H1 (cell line): ENCODE results near the gene RASD1. TPM values are rescaled to one million over a fixed set of nuclear protein-coding genes. Genes with fewer than 3 reads are reported as not detected.

Source experiments
- KDM5A ChIP-seq: fragments of 200-600 bp; IDR thresholded peaks from 2 replicates; pipeline ENCODE4 v1.7.1; 2012; ENCODE audit warnings: mild to moderate bottlenecking, low read length, inconsistent platforms, mixed read lengths
- NANOG ChIP-seq: IDR thresholded peaks from 2 replicates; pipeline ENCODE4 v1.6.1; 2011; ENCODE audit warnings: low read length, low read depth, mild to moderate bottlenecking, inconsistent platforms; ENCODE audit not compliant: insufficient read depth, poor library complexity, severe bottlenecking
- polyA plus RNA-seq, 7 experiments: library from polyadenylated mRNA; depleted of rRNA in 3 of 7; stranded (reverse) in 5 of 7; unstranded in 2 of 7; fragments of >200 nt in 5 of 7; fragments of 200-250 nt in 2 of 7; gene quantifications; 1 replicate in 5 of 7; 2 replicates in 1 of 7; 4 replicates in 1 of 7; pipeline versions ENCODE4 v1.2.1 to v1.2.3, GENCODE V29; 2011 to 2013; ENCODE audit warnings: missing spikeins in 2 of 7, mixed read lengths in 2 of 7
- total RNA-seq: library from RNA; stranded (reverse); fragmentation: NEBNext Ultra II Directional; extraction: Animal tissue kit (Norgen Biotek cat#: 25700); gene quantifications from 2 replicates; pipeline ENCODE4 v1.2.1, GENCODE V29; 2021

The RASD1 gene
- total and polyA plus RNA-seq, 2 of the 8 experiments (the other 6 are each of a cell fraction or from before 2014, with no cell fraction given) = 2.3 to 2.6 TPM

DNA sequence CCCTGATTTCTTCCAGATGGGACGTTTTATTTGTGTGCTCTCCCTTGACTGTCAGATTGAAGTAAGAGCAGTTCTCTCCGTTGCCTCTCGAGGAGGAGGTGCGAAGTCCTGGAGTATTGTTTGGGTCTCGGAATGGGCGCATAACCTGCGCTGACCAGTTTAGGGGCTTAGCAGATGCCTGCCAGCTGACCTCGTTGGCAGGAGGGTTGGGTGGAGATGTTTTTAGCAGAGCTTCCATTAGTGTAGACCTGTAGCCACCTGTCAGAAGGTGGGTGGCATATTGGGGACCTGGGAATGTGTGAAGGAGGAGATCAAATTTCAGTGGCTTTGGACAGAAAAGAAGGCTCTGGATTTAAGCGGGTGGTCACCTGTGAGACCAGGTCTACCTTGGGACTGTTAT lies 3.6 kb downstream of the RASD1 start (continued):
- TF ChIP-seq NANOG (no peak), KDM5A (no peak)
